Activated naive CD8-positive, alpha-beta T cell treated with anti-CD3 and anti-CD28 coated beads, Interleukin-2, amount 10 ng/mL, durations not matched to agents 7 days and 5 days (primary cell): ENCODE data around the gene BBC3. TPM values are rescaled to one million over a fixed set of nuclear protein-coding genes. Genes with fewer than 3 reads are reported as not detected.
"Not testable (repeated sequence)": the region's sequence is repeated elsewhere in the genome, so short reads cannot be mapped to it uniquely, and the experiment has no call there.

Experiments used
- ATAC-seq: fragments of 150-1000 bp; cut with Tn5 transposase; one replicate; pipeline ENCODE4 v1.10.0; 2021; ENCODE audit warnings: low read depth, moderate library complexity
- POLR2A ChIA-PET: fragments of 350-600 bp; sonication (Branson Sonifier 250); formaldehyde crosslinking; loops from one replicate; lab custom pipeline; 2021; ENCODE audit warnings: antibody characterized with exemption; lab: Charles Lee
- DNase-seq: peaks from one replicate; pipeline ENCODE4 v3.0.0; 2021
- H3K27ac Mint-ChIP-seq: one replicate; pipeline ENCODE4 v1.8.0; 2022; ENCODE audit warnings: mild to moderate bottlenecking, mixed read lengths
- H3K27me3 Mint-ChIP-seq: one replicate; pipeline ENCODE4 v1.8.0; 2022; ENCODE audit warnings: mild to moderate bottlenecking, moderate library complexity, mixed read lengths
- H3K36me3 Mint-ChIP-seq: one replicate; pipeline ENCODE4 v1.8.0; 2021; ENCODE audit warnings: mild to moderate bottlenecking, mixed read lengths
- H3K4me1 Mint-ChIP-seq: one replicate; pipeline ENCODE4 v1.8.0; 2021; ENCODE audit warnings: mixed read lengths
- H3K4me3 Mint-ChIP-seq: one replicate; pipeline ENCODE4 v1.8.0; 2022; ENCODE audit warnings: mild to moderate bottlenecking, moderate library complexity, mixed read lengths
- H3K9me3 Mint-ChIP-seq: one replicate; pipeline ENCODE4 v1.8.0; 2021; ENCODE audit warnings: mixed read lengths
- total RNA-seq, 2 experiments: library from RNA; stranded (reverse); gene quantifications; one replicate each; pipeline ENCODE4 v1.2.3, GENCODE V29; 2021

BBC3 gene
- total RNA-seq, 2 experiments from 2014 or later = 29.5 to 29.9 TPM

GRCh38 chr19:47253970-47254369 is 23.0 kb upstream of the BBC3 start:
- POLR2A ChIA-PET = interaction anchor here (0.5 kb wide), 1 partner anchor 16 kb away, joined by 3 read pairs; no protein-coding TSS in a partner anchor
- H3K27ac Mint-ChIP-seq = no peak overlapping the region
- H3K36me3 Mint-ChIP-seq = peaks cover 7% of the 10 kb centered on the region
- DNase-seq (no peak), ATAC-seq (no peak)
- no peaks in the 10 kb centered on the region for H3K27me3 Mint-ChIP-seq
- H3K4me1 Mint-ChIP-seq = peaks cover 26% of the 10 kb centered on the region
- no peak overlapping the region for H3K4me3 Mint-ChIP-seq
- H3K9me3 Mint-ChIP-seq = no peaks in the 10 kb centered on the region

GRCh38 chr19:47253467-47253881 is 22.5 kb upstream of the BBC3 start:
- H3K4me3 Mint-ChIP-seq = no peak overlapping the region
- POLR2A ChIA-PET = interaction anchor here (0.5 kb wide), 1 partner anchor 17 kb away, joined by 3 read pairs; no protein-coding TSS in a partner anchor
- no peak overlapping the region for H3K27ac Mint-ChIP-seq
- peaks cover 6% of the 10 kb centered on the region for H3K36me3 Mint-ChIP-seq
- no peak for ATAC-seq
- peaks cover 21% of the 10 kb centered on the region for H3K4me1 Mint-ChIP-seq
- no peaks in the 10 kb centered on the region for H3K9me3 Mint-ChIP-seq
- DNase-seq = no peak
- H3K27me3 Mint-ChIP-seq = no peaks in the 10 kb centered on the region

- DNase-seq, H3K27me3 Mint-ChIP-seq, H3K9me3 Mint-ChIP-seq, H3K4me3 Mint-ChIP-seq, POLR2A ChIA-PET, H3K36me3 Mint-ChIP-seq, H3K27ac Mint-ChIP-seq, ATAC-seq: not testable (repeated sequence)
- peaks cover 20% of the 10 kb centered on the region for H3K4me1 Mint-ChIP-seq
Observed at GRCh38 chr19:47253016-47253415, 22.0 kb upstream of the BBC3 start.

- no peaks in the 10 kb centered on the region for H3K9me3 Mint-ChIP-seq
- no peaks in the 10 kb centered on the region for H3K27me3 Mint-ChIP-seq
- ATAC-seq (no peak), DNase-seq (peak; percentile 89)
- H3K36me3 Mint-ChIP-seq = no peaks in the 10 kb centered on the region
- H3K27ac Mint-ChIP-seq = peak overlapping the region; percentile 70
- no peak overlapping the region for H3K4me3 Mint-ChIP-seq
- POLR2A ChIA-PET = interaction anchor here (5.7 kb wide), 1 partner anchor 21 kb away, joined by 99 read pairs; no protein-coding TSS in a partner anchor
- H3K4me1 Mint-ChIP-seq = peaks cover 29% of the 10 kb centered on the region
Observed at GRCh38 chr19:47247308-47247990, 16.4 kb upstream of the BBC3 start.

DNA sequence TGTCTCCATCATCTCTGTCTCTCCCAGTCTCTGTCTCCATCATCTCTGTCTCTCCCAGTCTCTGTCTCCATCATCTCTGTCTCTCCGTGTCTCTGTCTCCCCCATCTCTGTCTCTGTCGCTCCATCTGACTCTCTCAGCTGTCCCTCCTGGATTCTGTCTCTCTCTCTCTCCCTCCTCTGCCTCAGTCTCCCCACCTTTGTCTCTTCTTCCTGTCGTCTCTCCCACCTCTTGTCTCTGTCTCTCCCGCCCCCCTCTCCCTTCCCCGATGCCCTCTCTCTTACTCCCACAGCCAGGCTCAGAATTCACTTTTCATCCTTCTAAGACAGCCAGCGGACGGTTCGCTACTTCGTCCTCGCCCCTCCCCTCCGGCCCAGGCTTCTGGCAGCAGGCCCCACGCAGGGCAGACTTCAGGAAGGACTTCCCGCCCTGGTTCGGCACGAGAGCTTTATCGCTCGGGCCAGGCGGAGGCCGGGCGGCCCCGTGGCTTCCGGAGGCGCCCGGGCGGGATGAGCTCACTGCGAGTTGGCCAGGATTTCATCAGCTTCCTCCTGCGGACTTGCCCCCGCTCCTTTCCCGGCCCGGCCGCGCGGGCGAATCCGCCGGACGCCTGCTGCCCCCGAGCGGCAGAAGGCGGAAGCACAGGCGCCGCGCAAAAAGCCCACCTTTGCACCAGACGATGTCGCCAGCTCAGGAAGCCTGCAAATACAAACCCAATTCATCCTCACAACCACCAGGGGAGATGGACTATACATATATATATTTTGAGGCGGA is 13.0 kb upstream of the BBC3 start:
- peak overlapping the region; percentile 96 for H3K27ac Mint-ChIP-seq
- ATAC-seq = peak; percentile 85
- H3K9me3 Mint-ChIP-seq = no peaks in the 10 kb centered on the region
- peaks cover 28% of the 10 kb centered on the region for H3K4me1 Mint-ChIP-seq
- peak overlapping the region; percentile 87 for H3K4me3 Mint-ChIP-seq
- no peaks in the 10 kb centered on the region for H3K36me3 Mint-ChIP-seq
- DNase-seq = peak; percentile 99
- POLR2A ChIA-PET = interaction anchor here (0.6 to 5.7 kb wide), 24 partner anchors 12 to 1325 kb away, joined by 3 to 99 read pairs (median 8); partner anchors contain the start of genes BBC3, CCDC9, SAE1 and ZC3H4
- H3K27me3 Mint-ChIP-seq = no peaks in the 10 kb centered on the region

DNA sequence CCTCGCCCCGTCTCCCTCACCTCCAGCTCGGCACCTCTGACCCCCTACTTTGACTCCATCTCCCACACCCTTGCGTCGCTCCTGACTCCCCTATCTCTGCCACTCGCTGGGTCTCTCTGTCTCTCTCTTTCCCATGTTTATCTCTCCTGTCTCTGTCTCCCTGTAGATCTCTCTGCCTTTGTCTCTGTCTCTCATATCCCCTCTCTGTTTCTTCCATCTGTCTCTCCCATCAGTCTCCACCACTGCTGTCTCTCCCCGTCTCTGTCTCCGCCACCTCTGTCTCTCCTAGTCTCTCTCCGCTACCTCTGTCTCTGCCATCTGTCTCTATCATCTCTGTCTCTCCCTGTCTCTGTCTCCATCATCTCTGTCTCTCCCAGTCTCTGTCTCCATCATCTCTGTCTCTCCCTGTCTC is 12.4 kb upstream of the BBC3 start:
- H3K27me3 Mint-ChIP-seq = no peaks in the 10 kb centered on the region
- POLR2A ChIA-PET = interaction anchor here (0.6 to 5.7 kb wide), 13 partner anchors 9 to 196 kb away, joined by 3 to 99 read pairs (median 15); partner anchors contain the start of genes BBC3, CCDC9, SAE1 and ZC3H4
- H3K9me3 Mint-ChIP-seq = no peaks in the 10 kb centered on the region
- ATAC-seq = peak; percentile 9
- H3K4me1 Mint-ChIP-seq = peaks cover 28% of the 10 kb centered on the region
- no peaks in the 10 kb centered on the region for H3K36me3 Mint-ChIP-seq
- H3K4me3 Mint-ChIP-seq = peak overlapping the region; percentile 87
- peak overlapping the region; percentile 96 for H3K27ac Mint-ChIP-seq
- no peak for DNase-seq

- no peak overlapping the region for H3K4me3 Mint-ChIP-seq
- POLR2A ChIA-PET = interaction anchor here (0.9 to 3.3 kb wide), 5 partner anchors 10 to 194 kb away, joined by 3 to 30 read pairs (median 10); partner anchors contain the start of genes BBC3 and ZC3H4
- no peaks in the 10 kb centered on the region for H3K36me3 Mint-ChIP-seq
- ATAC-seq (no peak), DNase-seq (no peak)
- no peaks in the 10 kb centered on the region for H3K27me3 Mint-ChIP-seq
- H3K4me1 Mint-ChIP-seq = peaks cover 26% of the 10 kb centered on the region
- no peaks in the 10 kb centered on the region for H3K9me3 Mint-ChIP-seq
- H3K27ac Mint-ChIP-seq = no peak overlapping the region
Observed at GRCh38 chr19:47241919-47242577, 11.0 kb upstream of the BBC3 start.

DNA sequence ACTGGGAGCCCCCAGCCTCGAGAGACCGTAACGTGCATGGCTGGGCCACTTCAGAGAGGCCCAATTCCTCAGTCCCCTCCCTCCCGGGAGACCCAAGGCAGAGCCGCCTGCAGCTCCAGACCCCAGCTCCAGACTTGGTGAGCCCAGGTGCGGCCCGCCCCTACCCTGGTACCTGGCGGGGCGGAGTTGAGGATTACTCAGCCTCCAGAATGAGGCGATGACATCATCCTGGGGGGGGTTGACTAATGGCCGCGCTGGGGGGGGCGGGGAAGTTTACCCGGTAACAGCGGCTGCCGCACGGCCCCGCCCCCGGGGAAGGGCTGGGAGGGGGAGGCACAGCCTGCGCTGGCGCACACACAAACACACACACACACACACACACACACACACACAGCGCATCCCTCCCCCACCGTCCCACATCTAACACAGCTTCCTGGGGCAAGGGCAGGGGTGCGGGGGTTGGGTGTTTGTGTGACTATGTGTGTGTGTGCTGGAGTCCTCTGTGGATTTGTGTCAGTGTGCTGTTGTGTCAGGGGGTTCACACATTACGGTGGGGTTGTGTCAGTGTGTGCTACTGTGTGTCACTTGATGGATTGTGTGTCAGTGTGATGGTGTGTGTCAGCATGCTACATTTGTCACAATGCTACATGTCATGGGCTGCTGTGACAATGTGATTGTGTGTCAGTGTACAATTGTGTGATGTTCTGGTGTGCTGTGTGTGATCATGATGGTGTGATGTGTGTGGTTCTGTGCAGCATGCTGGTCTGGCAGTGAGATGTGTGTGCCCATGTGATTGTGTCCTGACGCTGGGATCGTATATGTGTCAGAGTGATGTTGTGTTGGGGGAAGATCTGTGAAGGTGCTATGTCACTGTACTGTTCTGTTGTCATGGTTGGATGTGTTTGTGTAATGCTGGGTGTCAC is 10.3 kb upstream of the BBC3 start:
- peak overlapping the region; percentile 37 for H3K4me3 Mint-ChIP-seq
- H3K27me3 Mint-ChIP-seq = peaks cover under 1% of the 10 kb centered on the region
- H3K27ac Mint-ChIP-seq = peak overlapping the region; percentile 52
- peak; percentile 85 for DNase-seq
- H3K9me3 Mint-ChIP-seq = no peaks in the 10 kb centered on the region
- POLR2A ChIA-PET = interaction anchor here (0.6 to 3.3 kb wide), 5 partner anchors 9 to 128 kb away, joined by 3 to 30 read pairs (median 5); partner anchors contain the start of gene ZC3H4
- H3K36me3 Mint-ChIP-seq = no peaks in the 10 kb centered on the region
- peaks cover 26% of the 10 kb centered on the region for H3K4me1 Mint-ChIP-seq
- ATAC-seq = peak; percentile 20

- no peak for ATAC-seq
- peak overlapping the region; percentile 52 for H3K27ac Mint-ChIP-seq
Observed at GRCh38 chr19:47240556-47240955, 9.6 kb upstream of the BBC3 start.

GRCh38 chr19:47239610-47240296 is 8.8 kb upstream of the BBC3 start:
- peaks cover 19% of the 10 kb centered on the region for H3K4me1 Mint-ChIP-seq
- H3K4me3 Mint-ChIP-seq = peak overlapping the region; percentile 36
- H3K9me3 Mint-ChIP-seq = no peaks in the 10 kb centered on the region
- POLR2A ChIA-PET = interaction anchor here (0.6 to 3.3 kb wide), 5 partner anchors 7 to 53 kb away, joined by 3 to 30 read pairs (median 5); no protein-coding TSS in a partner anchor
- H3K27me3 Mint-ChIP-seq = peaks cover 8% of the 10 kb centered on the region
- no peaks in the 10 kb centered on the region for H3K36me3 Mint-ChIP-seq
- DNase-seq (peak; percentile 73), ATAC-seq (no peak)
- no peak overlapping the region for H3K27ac Mint-ChIP-seq

More at GRCh38 chr19:47240556-47240955, 9.6 kb upstream of the BBC3 start:
- Mint-ChIP-seq H3K4me1 (peaks cover 26% of the 10 kb centered on the region), H3K4me3 (peak overlapping the region; percentile 37), H3K9me3 (no peaks in the 10 kb centered on the region), H3K36me3 (no peaks in the 10 kb centered on the region), H3K27me3 (peaks cover 6% of the 10 kb centered on the region)
- DNase-seq = no peak
- POLR2A ChIA-PET = interaction anchor here (0.6 to 3.3 kb wide), 5 partner anchors 8 to 127 kb away, joined by 3 to 30 read pairs (median 5); partner anchors contain the start of gene ZC3H4

DNA sequence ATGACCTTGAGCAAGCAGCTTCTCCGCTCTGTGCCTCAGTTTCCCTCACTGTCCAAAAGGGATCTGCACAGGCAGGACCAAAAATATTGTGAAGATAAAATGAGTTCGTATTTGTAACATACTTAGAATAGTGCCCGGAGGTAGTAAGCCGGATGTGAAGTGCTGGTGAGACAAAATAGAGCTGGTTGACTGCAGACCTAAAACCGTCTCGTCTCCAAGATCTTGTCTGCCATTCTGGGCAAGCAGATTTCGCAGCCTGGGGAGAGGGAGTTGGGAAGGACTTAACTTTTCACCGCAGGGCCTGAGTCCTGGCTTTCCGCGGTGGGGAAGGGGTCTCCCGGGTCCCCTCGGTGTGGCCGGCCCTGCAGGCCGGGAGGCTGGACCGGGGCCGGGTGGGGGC is 8.2 kb upstream of the BBC3 start:
- Mint-ChIP-seq H3K9me3 (no peaks in the 10 kb centered on the region), H3K4me3 (peak overlapping the region; percentile 76), H3K27ac (peak overlapping the region; percentile 71), H3K4me1 (peaks cover 15% of the 10 kb centered on the region), H3K36me3 (no peaks in the 10 kb centered on the region), H3K27me3 (peaks cover 8% of the 10 kb centered on the region)
- no peak for ATAC-seq
- POLR2A ChIA-PET = interaction anchor here (0.6 to 3.3 kb wide), 3 partner anchors 10 to 28 kb away, joined by 3 to 30 read pairs (median 4); no protein-coding TSS in a partner anchor
- peak; percentile 41 for DNase-seq
